NCI-H524 treated with DMSO at 0.1 percent for 48 hours (cell line): ENCODE data around the gene CCL5.

ENCODE experiments used
- DNase-seq: peaks from one replicate; lab custom pipeline; 2025; lab: John Stamatoyannopoulos, UW

CCL5 gene

DNA sequence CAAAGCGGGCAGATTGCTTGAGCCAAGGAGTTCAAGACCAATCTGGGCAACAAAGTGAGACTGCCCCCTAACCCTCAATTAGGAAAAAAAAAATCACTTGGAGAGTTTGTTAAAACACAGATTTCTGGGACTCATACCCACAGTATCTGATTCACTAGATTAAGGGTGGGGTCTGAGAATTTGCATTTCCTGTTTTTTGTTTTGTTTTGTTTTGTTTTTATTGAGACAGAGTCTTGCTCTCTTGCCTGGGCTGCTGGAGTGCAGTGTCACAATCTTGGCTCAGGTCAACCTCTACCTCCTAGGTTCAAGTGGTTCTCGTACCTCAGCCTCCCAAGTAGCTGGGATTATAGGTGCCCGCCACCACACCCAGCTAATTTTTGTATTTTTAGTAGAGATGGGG is 12.6 kb downstream of the CCL5 start:
- DNase-seq, result no peak

DNA sequence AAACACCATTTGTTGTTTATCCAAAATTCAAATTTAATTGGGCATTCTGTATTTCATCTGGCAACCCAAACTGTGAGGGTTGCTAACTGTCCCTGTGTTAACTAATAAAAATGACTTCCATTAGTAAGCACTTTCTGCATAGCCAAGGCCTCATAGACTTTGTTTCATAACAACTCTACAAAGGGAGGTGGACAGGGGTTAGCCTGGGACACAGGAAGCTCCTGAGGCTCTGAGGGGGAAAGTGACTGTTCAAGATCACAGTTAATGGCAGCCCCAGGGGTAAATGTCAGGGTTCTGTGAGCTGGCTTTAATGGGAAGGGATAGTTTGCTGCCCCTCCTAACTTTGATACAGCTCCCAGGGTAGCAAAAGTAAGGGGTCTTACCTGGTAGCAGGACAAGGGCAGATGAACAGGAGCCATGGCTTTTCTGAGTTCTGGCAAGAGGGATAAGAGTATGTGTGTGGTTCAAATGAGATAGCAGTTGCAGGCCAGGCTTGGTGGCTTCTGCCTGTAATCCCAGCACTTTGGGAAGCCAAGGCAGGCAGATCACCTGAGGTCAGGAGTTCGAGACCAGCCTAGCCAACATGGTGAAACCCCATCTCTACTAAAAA is 13.7 kb downstream of the CCL5 start:
- no peak for DNase-seq

DNA sequence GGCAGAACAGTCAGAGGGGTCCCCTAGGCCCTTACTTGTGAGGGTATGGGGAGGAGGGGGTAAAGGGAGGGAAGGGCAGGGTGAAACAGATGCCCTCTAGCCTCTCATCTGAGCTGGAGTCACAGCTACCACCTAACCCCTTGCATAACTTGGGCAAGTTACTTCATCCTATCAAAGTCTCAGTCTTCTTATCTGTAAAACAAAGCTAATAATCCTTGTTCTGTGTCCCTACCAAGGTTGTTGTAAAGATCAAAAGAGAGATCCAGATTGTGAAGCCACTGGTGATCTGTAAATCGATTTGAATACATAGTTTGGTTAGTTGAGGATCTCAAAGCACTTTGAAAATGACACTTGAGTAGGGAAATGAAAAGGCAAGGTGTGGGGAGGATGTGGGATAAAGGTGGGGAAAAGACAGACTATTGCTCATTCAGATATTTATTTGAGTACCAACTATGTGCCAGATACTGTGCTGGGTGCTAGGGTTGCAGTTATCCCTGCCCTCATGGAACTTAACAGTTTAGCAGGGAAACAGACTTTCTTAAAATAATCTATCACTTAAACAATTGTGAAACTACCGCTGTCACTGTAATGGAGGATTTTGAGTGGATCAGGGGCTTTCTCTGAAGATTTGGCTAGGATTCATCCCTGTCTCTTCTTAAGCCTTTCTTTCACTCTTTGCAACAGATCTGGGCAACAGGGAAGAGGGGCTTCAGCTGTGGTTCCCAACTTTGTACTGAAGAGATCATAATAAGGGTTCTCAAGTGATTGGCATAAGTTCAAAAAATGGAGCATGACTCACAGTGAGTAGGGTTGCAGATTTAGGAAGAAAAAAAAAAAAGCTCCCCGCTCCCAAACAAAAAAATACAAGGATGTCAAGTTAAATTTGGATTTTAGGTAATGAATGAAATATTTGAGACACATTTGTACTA is 14.5 kb downstream of the CCL5 start:
- DNase-seq, result no peak

DNA sequence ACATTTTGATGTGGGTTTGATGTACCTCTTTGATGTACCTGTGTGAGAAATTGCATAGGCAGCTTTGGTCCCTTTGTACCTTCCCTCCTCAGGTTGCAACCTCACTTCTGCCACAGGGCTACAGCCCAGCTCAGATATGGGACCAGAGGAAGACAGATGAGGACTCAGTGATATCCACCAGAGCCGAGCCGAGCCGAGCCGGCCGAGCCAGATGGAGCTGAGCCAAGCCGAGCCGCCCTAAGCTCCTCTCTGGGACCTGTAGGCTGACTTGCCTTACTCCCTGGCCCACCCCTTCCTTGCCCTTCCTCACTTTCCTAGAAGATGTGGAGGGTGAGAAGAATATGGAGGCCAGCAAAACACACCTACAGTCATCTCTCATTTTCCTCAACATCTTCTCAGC is 15.3 kb downstream of the CCL5 start:
- DNase-seq, result no peak

DNA sequence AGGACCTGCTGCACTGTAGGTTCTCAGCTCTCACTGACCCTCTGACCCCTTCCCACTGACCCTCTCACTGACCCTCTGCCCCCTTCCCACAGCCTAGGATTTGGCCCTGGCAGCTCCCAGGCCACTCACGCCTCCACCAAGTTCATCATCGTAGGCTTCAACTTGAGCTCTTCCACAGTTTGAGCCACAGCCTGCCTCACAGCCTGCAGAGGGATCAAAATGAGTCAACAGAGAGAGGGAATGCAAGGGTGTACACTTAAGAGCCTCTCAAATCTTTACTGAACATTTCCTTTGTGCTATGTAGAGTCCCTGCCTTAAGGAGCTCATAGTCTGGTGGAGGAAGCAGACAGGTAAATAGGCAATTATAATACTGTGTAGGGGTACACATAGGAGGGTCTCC is 23.6 kb downstream of the CCL5 start:
- DNase-seq, result no peak

DNA sequence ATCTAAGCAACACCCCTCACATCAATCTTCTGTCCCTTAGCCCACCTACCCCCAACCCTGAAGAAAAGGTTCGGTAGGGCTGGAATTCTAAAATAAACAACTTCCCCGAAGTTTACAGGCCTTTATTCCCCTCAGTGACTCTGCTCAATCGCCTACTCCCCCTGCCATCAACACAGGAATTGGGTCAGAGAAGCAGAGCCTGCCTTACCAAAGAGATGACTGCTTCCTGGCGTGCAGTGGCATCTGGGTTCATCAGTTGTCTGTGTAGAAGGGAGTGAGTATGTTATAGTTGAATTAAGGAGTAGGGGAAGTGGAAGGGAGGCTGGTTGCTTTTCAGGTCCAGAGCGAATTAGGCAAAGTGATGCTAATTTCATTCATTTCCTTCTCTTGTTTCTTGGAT is 24.2 kb downstream of the CCL5 start:
- no peak for DNase-seq

DNA sequence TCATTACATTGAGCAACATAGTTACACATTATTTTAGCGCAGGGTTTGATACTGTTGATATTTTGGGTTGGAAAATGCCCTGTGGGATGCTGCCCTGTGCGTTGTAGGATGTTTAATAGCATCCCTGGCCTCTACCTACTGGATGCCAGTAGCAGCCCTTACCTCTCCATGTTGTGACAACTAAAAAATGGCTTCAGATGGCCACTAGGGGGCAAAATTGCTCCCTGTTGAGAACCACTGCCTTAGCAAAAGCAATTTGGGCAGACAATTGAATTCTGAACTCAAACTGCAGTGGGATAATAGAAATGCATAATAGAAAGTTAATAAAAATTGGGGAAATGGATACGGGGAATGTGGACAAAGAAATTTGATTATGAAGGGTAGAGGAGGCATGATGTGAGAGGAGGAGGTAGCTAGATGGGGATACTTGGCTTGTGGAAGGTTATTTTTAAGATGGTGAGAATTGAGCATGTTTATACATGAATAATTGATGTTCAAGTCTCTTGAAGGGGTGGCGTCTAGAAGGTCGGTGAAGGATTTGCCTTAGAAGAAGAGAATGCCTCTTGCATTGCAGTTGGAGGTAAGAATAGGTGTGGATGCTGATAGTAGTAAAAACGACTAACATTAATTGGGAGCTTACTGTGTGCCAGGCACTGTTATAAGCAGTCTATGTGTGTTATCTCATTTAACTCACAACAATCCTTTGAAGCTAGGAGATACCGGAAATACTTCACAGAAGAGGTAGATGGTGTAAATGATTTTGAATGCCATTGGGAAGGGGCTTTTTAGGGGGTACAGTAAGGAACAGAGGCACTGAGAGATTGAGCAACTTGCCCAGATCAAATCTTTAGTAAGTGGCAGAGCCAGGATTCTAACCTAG is 30.5 kb downstream of the CCL5 start:
- DNase-seq, result peak; percentile 2

DNA sequence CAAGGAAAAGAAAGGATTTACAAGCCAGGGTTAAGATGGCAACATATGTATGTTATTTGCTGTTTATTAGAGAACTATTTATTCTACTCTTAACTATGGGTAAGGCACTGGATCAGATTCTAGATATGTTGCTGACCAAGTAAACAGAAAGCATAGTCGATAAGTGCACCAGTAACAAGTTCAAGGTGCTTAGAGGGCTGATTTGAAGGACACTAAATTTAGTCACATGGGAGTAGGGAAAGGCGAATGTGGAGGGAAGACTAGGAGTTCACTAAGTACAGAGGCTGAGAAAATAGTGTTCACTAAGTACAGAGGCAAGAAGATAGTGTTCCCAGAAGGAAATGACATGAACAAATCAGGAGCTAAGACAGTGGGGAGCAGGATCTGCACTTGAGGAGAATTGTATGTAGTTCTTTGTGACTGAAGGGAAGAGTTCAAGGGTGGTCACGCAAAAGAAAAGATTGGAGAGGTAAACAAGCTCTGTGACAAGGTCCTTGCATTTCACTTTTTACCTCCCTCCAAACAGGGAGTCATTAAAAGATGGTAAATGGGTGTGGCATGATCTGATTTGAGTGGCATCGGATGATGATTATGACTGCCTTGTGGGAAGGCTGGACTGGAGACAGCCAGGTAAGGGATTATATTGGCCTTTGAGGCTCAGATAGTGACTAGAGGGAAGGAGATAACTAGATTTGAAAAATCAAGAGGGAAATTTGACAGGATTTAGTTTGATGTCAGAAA is 32.4 kb downstream of the CCL5 start:
- DNase-seq, result no peak

DNA sequence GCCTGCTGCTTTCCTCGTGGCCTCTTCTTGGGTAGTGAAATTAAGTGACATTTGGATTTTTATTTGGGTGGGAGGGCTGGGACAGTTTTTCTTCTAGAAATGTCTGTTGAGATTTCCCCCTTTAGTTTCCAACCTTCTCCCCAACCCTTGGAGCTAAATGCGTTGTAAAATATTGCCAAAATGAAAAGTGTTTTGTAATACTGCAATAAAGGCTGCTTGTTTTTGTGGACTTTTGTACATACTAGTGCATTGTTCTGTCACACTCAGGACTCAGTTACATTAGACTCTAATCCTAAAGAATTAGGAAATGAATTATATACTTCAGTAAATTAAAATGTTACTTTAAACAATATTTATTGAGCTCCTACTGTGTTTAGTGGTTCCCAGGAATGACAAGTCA is 33.2 kb downstream of the CCL5 start:
- DNase-seq, result no peak

DNA sequence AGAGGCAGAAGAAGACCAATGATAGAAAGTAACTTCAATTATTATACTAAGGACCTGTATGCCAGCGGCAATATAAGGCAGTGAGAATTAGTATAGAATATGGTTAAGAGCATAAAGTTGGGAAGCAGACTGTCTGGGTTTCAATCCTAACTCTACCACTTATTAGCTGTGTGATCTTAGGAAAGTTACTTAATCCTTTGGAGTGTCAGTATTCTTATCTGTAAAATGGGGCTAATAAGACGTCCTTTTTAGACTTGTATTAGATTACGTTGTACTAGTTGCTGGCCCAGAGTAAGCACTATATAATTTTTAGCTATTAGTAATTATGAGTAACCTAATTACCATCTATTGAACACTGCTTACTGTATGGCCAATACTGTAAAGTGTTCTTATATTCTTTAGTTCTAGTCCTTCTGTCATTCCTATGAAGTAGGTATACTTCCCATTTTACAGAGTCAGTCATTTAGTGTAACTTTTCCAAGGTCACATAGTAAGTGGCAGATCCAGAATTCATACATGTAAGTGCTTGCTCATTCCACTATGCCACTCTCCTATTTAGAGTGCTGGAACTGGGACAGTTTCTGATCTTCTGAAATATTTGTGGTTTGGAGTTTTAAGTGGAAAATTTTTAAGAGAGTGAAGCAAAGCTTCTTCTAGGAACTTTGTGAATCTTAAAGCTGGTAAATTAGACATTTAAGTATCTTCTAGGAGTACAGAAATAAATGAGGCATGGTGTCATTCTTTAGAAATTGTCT is 33.9 kb downstream of the CCL5 start:
- DNase-seq, result no peak

DNA sequence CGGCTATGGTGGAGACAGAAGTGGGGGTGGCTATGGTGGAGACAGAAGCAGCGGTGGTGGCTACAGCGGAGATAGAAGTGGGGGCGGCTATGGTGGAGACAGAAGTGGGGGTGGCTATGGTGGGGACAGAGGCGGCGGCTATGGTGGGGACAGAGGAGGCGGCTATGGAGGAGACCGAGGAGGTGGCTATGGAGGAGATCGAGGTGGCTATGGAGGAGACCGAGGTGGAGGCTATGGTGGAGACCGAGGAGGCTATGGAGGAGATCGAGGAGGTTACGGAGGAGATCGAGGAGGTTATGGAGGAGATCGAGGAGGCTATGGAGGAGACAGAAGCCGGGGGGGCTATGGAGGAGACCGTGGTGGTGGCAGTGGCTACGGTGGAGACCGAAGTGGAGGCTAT is 35.6 kb downstream of the CCL5 start:
- DNase-seq, result no peak

DNA sequence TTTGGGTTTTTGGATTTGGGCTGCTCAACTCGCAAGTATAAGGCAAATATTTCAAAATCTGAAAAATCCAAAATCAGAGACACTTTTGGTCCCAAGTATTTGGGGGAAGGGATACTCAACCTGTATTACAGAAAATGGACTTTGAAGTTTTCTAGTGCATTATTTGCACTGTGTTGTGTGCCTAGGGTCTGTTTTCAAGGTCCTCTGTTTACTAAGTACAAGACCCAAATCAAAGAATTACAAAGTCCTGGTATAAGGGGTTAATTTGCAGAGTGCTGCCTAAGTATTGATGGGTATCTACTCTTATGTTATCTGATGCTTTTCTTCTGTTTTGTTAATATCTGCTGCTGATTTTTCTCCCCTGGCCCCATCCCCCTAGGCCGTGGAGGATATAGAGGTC is 36.5 kb downstream of the CCL5 start:
- DNase-seq, result no peak

DNA sequence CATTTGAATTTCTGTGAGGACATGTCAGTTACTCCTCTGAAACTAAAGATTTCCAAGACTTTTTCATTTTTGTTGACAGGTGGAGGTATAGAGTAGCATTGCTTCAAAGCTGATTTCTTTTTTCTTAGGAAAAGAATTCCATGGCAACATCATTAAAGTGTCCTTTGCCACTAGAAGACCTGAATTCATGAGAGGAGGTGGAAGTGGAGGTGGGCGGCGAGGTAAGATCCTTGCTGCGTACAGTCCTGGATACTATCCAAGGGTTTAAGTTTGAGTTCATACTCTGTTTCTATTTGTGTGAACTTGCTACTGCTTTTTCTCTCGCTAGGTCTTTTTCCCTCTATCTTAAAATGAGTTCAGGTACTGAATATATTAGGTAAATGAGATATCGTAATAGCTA is 37.9 kb downstream of the CCL5 start:
- DNase-seq, result no peak

DNA sequence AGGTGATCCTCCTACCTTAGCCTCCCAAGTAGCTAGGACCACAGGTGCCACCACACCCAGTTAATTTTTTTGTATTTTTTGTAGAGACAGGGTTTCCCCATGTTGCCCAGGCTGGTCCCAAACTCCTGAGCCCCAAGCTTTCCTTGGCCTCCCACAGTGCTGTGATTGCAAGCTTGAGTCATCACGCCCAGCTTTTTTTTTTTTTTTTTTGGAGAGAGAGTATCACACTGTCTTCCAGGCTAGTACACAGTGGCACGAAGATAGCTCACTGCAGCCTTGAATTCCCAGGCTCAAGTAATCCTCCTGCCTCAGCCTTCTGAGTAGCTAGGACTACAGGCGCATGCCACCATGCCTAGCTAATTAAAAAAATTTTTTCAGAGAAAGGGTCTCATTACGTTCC is 38.7 kb downstream of the CCL5 start:
- no peak for DNase-seq

DNA sequence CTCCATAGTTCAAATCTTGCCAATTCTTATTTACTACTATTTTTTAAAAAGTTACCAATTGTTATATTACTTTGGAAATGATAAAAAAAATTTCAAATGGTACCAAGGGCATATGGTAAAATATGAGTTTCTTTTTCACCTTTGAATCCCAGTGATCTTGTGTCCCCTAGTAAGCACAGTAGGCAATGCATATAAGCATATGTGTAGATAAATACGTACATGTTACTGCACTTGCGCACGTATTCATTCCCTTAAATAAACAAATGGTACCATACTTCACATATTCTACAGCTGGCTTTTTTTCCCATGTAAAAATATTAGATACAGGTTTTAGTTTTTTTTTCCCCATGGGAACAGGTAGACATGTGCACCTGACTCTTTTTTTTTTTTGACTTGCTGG is 39.1 kb downstream of the CCL5 start:
- DNase-seq, result no peak

DNA sequence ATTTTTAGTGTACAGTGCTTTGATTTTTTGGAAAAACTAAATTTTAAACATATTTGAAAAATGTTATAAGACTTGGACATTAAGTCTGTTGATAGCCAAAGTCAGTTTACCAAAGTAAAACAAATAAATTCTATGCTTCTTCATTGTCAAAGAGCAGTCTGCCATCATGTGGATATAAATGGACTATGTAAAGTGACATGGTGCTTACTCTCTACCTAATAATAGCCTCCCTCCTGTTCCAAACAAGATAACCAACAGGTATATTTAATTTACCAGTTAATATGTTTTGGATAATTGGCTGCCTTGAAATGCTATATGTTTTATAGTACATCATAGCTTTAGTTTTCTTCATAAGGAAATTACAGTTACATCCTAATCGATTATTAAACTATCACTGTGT is 55.0 kb downstream of the CCL5 start:
- DNase-seq, result no peak
